OCI-LY1 (cell line): ENCODE measurements around the gene FYN.

Experiments used
- H2AFZ ChIP-seq: fragments of 200-600 bp; sonication (generic), shearing (Covaris generic); 2 replicates; pipeline ENCODE4 v1.6.0; 2014; ENCODE audit warnings: antibody characterized with exemption, mild to moderate bottlenecking, low read length
- H3F3A ChIP-seq: fragments of 200-600 bp; sonication (generic), shearing (Covaris generic); 2 replicates; pipeline ENCODE4 v1.6.0; 2014; ENCODE audit warnings: mild to moderate bottlenecking, antibody characterized with exemption, low read length, moderate library complexity; ENCODE audit not compliant: insufficient read depth
- H3K27ac ChIP-seq: fragments of 200-600 bp; sonication (generic); 2 replicates; pipeline ENCODE4 v1.5.1; 2014; ENCODE audit warnings: low read length, mixed run types, mild to moderate bottlenecking, low read depth; ENCODE audit not compliant: poor library complexity, severe bottlenecking
- H3K27me3 ChIP-seq: fragments of 200-600 bp; sonication (generic); 2 replicates; pipeline ENCODE4 v1.6.0; 2014; ENCODE audit warnings: antibody characterized with exemption, mild to moderate bottlenecking, low read length, moderate library complexity; ENCODE audit not compliant: insufficient read depth
- H3K36me3 ChIP-seq: fragments of 200-600 bp; sonication (generic); 2 replicates; pipeline ENCODE4 v1.6.1; 2014; ENCODE audit warnings: mild to moderate bottlenecking, antibody characterized with exemption, low read length, moderate library complexity, mixed read lengths; ENCODE audit not compliant: insufficient read depth
- H3K4me1 ChIP-seq: fragments of 200-600 bp; sonication (generic); 2 replicates; pipeline ENCODE4 v1.5.1; 2014; ENCODE audit warnings: mild to moderate bottlenecking, low read length, moderate library complexity; ENCODE audit not compliant: insufficient read depth, severe bottlenecking
- H3K4me2 ChIP-seq: fragments of 200-600 bp; sonication (generic), shearing (Covaris generic); 2 replicates; pipeline ENCODE4 v1.6.1; 2014; ENCODE audit warnings: low read length
- H3K4me3 ChIP-seq: fragments of 200-600 bp; sonication (generic); 2 replicates; pipeline ENCODE4 v1.5.1; 2014; ENCODE audit warnings: low read length, low read depth, mild to moderate bottlenecking, mixed read lengths; ENCODE audit not compliant: poor library complexity, severe bottlenecking
- H3K79me2 ChIP-seq: fragments of 200-600 bp; shearing (Covaris generic); 2 replicates; pipeline ENCODE4 v1.6.1; 2016; ENCODE audit warnings: mixed run types, low read length, mixed read lengths; ENCODE audit not compliant: insufficient read depth
- H3K9ac ChIP-seq: fragments of 200-600 bp; sonication (generic), shearing (Covaris generic); 2 replicates; pipeline ENCODE4 v1.6.1; 2014; ENCODE audit warnings: mild to moderate bottlenecking, low read length, mixed read lengths
- H3K9me2 ChIP-seq: fragments of 200-600 bp; sonication (generic), shearing (Covaris generic); 2 replicates; pipeline ENCODE4 v1.6.1; 2014; ENCODE audit warnings: low read depth, mild to moderate bottlenecking, low read length, mixed read lengths
- H3K9me3 ChIP-seq: fragments of 200-600 bp; shearing (Covaris generic); 2 replicates; pipeline ENCODE4 v1.6.1; 2014; ENCODE audit warnings: low read length, mixed read lengths
- H4K20me1 ChIP-seq: fragments of 200-600 bp; sonication (generic), shearing (Covaris generic); 2 replicates; pipeline ENCODE4 v1.6.0; 2016; ENCODE audit warnings: mild to moderate bottlenecking, low read length; ENCODE audit not compliant: insufficient read depth
- EZH2 ChIP-seq: fragments of 200-600 bp; sonication (generic), shearing (Covaris generic); IDR thresholded peaks from 2 replicates; pipeline ENCODE4 v1.8.0; 2017; ENCODE audit warnings: borderline replicate concordance, mixed run types, mild to moderate bottlenecking, antibody characterized with exemption, low read length, moderate library complexity, mixed read lengths
- TF ChIP-seq, protein P1 (sequence below): fragments of 200-600 bp; sonication (generic), shearing (Covaris generic); IDR thresholded peaks from 2 replicates; pipeline ENCODE4 v1.5.1; 2017; ENCODE audit warnings: mild to moderate bottlenecking, antibody characterized with exemption, low read length, moderate library complexity, mixed read lengths

FYN gene

DNA sequence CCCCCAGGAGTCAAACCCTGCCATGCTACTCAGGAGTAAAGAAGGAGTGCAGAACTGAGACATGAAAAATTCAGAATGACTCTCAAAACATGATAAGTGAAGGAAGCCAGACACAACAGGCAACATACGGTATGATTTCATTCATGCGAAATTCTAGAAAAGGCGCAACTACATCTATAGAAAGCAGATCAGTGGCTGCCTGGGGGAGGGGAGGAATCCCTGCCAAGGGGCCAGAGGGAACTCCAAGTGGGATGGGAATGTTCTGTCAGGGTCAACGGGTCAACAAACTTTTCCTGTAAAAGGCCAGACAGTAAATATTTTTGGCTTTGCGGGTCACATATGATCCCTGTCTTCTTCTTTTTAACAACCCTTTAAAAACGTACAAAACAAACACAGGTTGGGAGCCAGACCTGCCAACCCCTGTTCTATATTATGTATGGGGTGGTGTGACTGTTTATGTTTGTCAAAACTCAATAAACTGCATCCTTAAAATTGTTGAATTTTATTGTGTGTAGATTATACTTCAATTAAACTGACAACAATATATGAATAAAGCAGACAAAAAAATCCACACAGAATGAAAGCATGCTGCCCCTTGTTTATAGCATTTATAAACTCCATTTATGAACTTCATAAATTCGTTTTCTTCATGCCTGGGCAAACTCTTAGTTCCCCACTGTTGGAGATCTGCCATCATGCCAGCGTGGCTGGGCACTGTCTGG, 211.0 kb downstream of the FYN start:
- Histone ChIP-seq H3K9me3 (no peaks in the 10 kb centered on the region), H4K20me1 (no peaks in the 10 kb centered on the region), H3K36me3 (no peaks in the 10 kb centered on the region), H3F3A (no peaks in the 10 kb centered on the region), H3K4me3 (no peak overlapping the region), H3K27ac (no peak overlapping the region), H3K4me2 (no peak overlapping the region), H3K27me3 (no peaks in the 10 kb centered on the region), H3K4me1 (no peaks in the 10 kb centered on the region), H3K79me2 (no peaks in the 10 kb centered on the region), H3K9ac (no peak overlapping the region), H3K9me2 (no peaks in the 10 kb centered on the region), H2AFZ (no peak overlapping the region)
- no peak for TF ChIP-seq EZH2
- TF ChIP-seq, protein P1, sequence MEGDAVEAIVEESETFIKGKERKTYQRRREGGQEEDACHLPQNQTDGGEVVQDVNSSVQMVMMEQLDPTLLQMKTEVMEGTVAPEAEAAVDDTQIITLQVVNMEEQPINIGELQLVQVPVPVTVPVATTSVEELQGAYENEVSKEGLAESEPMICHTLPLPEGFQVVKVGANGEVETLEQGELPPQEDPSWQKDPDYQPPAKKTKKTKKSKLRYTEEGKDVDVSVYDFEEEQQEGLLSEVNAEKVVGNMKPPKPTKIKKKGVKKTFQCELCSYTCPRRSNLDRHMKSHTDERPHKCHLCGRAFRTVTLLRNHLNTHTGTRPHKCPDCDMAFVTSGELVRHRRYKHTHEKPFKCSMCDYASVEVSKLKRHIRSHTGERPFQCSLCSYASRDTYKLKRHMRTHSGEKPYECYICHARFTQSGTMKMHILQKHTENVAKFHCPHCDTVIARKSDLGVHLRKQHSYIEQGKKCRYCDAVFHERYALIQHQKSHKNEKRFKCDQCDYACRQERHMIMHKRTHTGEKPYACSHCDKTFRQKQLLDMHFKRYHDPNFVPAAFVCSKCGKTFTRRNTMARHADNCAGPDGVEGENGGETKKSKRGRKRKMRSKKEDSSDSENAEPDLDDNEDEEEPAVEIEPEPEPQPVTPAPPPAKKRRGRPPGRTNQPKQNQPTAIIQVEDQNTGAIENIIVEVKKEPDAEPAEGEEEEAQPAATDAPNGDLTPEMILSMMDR: no peak

DNA sequence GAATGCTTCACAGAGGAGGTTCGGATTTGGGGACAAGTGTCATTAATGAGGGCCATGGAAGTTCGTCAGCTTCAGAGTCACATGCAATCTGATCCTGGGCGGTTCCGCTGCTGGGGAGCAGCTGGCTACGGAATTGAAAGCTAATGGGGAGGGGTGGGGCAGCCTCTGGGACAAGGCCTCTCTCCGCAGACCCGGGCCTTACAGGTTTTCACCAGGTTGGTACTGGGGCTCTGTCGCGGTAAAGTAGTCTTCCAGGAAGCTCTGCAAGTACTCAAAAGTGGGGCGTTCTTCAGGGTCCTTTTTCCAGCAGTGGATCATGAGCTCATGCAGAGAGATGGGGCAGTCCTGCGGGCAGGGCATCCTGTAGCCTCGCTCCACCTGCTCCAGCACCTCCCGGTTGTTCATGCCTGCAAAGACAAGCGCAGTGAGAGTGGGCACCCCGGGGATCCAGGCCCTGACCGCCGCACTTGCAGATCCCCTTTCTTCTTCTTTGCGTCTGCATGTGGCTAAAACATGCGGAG, 211.7 kb downstream of the FYN start:
- Histone ChIP-seq H3K4me2 (no peak overlapping the region), H3K4me3 (no peak overlapping the region)

DNA sequence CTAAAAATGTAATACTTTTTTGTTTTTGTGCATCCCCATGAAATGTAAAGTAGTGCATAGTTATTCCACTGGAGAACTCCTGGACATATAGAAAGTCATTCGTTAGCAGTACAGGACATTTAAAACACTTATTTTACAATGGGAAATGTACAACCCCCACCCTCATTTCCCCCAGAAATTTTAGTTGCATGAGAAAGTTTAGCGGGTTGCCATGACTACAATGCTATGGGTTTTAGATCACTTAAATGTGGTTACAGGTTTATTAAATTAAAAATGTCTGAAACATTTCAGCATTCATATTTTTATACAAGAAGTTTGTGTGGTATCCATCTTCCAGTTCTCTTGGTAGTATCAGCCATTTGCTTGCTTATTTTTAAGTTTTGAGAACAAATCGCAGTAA, 212.7 kb downstream of the FYN start:
- H3K9me3 ChIP-seq: no peaks in the 10 kb centered on the region
- no peak overlapping the region for H3K9ac ChIP-seq
- H3K9me2 ChIP-seq: no peaks in the 10 kb centered on the region
- H3K79me2 ChIP-seq: no peaks in the 10 kb centered on the region
- no peaks in the 10 kb centered on the region for H4K20me1 ChIP-seq
- H3K4me1 ChIP-seq: no peaks in the 10 kb centered on the region
- H3K27ac ChIP-seq: no peak overlapping the region
- H3F3A ChIP-seq: no peaks in the 10 kb centered on the region
- H2AFZ ChIP-seq: no peak overlapping the region
- no peaks in the 10 kb centered on the region for H3K36me3 ChIP-seq
- H3K4me2 ChIP-seq: no peak overlapping the region
- H3K27me3 ChIP-seq: no peaks in the 10 kb centered on the region
- H3K4me3 ChIP-seq: no peak overlapping the region
- TF ChIP-seq, protein P1: no peak
- TF ChIP-seq EZH2: no peak

More for the DNA sequence above, 211.7 kb downstream of the FYN start:
- no peaks in the 10 kb centered on the region for H3K9me2 ChIP-seq
- H3K27ac ChIP-seq: no peak overlapping the region
- no peaks in the 10 kb centered on the region for H3F3A ChIP-seq
- no peaks in the 10 kb centered on the region for H3K27me3 ChIP-seq
- H3K9me3 ChIP-seq: no peaks in the 10 kb centered on the region
- no peaks in the 10 kb centered on the region for H3K79me2 ChIP-seq
- H3K9ac ChIP-seq: no peak overlapping the region
- H3K4me1 ChIP-seq: no peaks in the 10 kb centered on the region
- H3K36me3 ChIP-seq: no peaks in the 10 kb centered on the region
- no peak for TF ChIP-seq EZH2
- TF ChIP-seq, protein P1: no peak
- H2AFZ ChIP-seq: no peak overlapping the region
- no peaks in the 10 kb centered on the region for H4K20me1 ChIP-seq
